Stimulated activated CD4-positive, alpha-beta T cell treated with anti-CD3 and anti-CD28 coated beads, Interleukin-4, amount 100 ng/mL, for 1 hour (primary cell): ENCODE measurements around the gene CAPNS1.
"Not testable (repeated sequence)": the region's sequence is repeated elsewhere in the genome, so short reads cannot be mapped to it uniquely, and the experiment has no call there.

Experiments used
- DNase-seq: peaks from one replicate; pipeline ENCODE4 v3.0.0-alpha.2; 2020

CAPNS1 gene

DNA sequence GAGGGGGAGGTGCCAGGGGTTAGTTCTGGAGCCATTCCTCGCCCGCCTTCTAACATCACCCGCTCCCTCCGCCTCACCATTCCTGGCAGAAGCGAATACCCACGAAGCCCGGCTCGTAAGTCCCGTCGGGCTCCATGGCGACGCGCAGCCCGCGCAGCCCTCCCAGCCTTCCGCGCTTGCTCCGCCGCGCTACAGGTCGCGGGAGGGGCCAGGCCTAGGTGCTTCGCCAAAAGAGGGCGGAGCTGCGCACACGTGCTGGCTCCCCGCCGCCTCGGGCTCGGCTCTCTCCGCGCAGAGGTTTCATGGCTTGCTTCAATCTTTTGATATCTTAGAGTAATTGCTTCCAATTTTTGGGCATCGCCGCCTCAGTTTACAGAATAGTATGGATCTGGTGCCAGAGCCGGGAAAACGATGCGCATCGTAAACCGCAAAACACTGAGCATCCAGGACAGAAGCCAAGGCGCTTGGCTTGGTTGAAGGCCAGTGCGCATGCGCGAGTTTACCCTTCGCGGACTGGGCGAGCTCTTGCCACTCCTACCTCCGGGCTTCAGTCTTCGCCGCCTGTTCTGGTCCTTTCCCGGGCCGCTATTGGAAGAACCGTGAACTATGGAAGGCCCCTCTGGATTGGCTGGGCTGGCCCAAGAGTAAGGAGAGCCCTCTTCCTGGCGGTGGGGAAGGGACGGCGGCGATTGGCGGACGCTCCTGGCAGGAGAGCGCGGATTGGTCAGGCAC is 25.0 kb upstream of the CAPNS1 start, which contains the start of gene POLR2I:
TSS of gene POLR2I (minus strand) at position 155 of the 732 bp plus-strand sequence. CDS start at position 136, 19 bp downstream.
- DNase-seq = peak; percentile 98

DNA sequence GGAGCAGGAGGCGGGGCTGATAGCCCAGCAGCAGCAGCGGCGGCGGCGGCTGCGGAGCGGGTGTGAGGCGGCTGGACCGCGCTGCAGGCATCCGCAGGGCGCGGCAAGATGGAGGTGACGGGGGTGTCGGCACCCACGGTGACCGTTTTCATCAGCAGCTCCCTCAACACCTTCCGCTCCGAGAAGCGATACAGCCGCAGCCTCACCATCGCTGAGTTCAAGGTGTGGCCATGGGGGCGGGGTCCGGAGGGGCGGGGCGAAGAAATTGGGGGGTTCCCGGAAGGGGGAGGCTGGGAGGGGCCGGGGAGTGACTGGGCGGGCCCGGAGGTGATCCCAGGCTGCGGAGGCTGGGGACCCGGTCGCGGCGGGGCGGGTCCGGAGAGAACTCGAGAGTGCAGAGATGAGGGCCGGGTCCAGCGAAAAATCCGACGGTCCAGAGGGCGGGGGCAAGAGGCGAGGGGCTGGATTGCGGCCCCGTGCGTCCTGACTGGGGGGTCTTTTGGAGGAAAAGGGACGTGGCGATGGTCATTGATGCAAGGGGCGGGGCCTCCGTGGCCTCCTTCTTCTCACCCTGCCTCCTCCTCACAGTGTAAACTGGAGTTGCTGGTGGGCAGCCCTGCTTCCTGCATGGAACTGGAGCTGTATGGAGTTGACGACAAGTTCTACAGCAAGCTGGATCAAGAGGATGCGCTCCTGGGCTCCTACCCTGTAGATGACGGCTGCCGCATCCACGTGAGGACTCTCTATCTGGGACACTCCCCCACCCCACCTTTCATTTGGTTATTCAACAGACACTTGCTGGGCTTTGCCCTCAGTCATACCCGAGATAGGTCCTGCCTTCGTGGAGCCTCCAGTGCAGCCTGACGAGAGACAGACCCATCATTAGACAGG is 24.2 kb upstream of the CAPNS1 start, which contains the start of gene TBCB:
TSS of gene TBCB (plus strand) at position 16 of the 891 bp plus-strand sequence. CDS start at position 109, 93 bp downstream.
- DNase-seq = peak; percentile 91

DNA sequence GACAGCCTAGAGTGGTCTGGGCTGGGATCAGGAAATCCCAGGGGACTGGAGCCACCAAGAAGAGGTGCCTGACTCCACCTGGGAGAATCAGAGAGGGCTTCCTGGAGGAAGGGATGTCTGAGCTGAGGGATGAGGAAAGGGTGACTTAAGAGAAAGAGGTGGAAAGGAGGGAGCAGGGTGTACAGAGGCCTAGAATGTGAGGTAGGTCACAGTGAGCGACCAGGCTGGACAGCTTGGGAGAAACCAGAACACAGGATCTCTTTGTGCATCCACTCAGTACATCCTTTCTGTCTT is 23.6 kb upstream of the CAPNS1 start:
- DNase-seq = no peak

DNA sequence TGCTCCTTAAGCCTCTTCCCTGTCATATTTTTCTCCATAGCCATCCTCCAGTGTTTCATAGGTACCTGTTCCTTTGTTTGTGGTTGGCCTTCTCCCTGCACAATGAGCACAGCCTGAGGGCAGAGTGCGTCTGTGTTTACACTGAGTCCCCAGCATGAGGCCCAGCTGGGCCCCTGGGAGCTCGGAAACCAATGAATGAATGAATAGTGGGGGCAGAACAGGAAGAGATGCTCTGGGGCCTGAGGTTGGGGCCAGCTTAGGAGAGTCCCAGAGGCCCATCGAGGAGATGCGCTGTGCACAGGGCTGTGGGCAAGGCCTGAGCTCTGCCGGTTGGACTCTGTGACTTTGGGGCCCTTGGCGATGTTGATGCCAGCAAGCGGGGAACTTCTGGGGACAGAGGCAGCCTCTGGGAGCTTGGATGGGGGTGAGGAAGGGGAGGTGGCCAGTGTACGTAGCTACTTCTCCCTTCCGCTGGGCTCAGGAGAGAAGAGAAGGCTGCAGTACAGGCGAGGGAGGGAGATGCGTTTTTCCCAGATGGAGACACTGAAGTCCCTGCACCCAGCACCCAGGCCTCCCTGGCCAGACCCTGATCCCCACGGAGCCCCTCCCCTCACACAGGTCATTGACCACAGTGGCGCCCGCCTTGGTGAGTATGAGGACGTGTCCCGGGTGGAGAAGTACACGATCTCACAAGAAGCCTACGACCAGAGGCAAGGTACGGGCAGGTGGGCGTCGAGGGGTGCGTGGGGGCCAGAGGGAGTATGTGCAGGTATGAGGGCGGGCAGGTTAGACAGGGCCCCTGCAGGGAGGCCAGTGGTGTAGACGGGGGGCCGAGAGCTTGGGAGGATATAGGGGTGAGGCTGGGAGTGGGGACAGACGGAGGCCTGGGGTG is 19.5 kb upstream of the CAPNS1 start:
- no peak for DNase-seq

DNA sequence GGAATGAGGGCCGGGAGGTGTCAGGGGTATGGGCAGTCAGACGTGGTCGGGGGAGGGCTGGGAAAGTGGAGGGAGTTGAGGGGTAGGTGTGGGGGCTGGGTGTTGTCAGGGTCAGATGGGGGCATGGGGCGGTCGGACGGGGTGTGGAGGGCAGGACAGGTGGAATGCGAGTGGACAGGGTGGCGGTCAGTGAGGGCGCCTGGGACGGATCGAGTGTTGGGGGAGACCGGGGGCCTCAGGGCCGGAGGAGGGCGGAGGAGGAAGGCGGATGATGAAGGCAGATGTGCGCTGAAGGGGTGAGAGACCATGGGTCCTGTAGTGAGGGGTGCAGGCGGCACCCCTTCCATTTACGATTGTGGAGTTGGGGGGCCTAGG is 18.9 kb upstream of the CAPNS1 start:
- no peak for DNase-seq

DNA sequence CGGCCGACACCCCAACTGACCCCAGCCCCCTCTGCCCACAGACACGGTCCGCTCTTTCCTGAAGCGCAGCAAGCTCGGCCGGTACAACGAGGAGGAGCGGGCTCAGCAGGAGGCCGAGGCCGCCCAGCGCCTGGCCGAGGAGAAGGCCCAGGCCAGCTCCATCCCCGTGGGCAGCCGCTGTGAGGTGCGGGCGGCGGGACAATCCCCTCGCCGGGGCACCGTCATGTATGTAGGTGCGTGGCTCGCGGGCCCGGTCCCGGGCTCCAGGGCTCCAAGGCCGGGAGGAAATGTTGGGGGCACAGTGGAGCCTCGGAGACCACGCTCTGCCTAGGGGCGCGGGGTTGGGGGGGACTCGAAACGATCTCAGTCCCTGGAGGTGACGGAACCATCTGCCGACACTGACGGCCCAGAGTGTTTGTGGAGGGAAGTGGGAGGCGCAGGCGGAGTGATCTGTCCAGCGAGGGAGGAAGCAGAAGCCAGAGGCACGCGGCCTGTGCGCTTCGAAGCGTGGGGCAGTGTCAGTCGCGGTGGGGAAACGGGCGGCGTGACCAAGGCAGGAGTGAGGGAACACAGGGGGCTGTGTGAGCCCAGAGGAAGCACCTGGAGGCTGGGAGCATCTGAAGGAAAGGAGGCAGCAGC is 18.3 kb upstream of the CAPNS1 start:
- no peak for DNase-seq

DNA sequence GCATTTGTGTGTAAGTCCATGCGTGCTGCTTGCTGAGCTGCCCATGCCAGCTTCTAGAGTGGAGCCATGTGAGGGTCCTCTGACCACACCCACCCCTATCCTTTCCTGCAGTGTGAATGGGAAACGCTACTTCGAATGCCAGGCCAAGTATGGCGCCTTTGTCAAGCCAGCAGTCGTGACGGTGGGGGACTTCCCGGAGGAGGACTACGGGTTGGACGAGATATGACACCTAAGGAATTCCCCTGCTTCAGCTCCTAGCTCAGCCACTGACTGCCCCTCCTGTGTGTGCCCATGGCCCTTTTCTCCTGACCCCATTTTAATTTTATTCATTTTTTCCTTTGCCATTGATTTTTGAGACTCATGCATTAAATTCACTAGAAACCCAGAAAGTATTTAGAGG is 14.3 kb upstream of the CAPNS1 start:
- no peak for DNase-seq

DNA sequence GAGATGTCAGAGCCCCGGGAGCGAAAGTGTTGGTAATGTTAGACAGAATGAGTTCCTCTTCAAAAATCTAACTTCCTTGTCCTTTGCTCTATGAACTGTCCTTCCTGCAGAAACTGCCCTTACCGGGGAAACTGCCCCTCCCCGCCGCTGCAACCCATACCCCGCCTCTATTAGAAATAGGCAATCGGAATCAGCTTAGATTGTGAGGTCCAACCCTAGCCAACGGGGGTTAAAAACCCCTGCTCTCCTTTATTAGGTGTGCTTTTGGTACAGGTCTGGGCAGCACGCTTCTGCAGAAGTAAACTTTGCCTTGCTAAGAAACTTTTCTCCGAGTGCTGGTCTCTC is 11.5 kb upstream of the CAPNS1 start:
- no peak for DNase-seq

DNA sequence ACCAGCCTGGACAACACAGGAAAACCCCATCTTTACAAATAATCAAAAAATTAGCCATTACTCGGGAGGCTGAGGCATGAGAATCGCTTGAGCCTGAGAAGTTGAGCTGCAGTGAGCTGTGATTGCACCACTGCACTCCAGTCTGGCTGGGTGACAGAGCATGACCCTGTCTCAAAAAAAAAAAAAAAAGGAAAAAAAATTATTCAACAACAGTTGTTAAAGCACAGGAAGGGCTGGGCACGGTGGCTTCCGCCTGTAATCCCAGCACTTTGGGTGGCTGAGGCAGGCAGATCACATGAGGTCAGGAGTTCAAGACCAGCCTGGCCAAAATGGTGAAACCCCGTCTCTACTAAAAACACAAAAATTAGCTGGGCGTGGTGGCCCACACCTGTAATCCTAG is 8.6 kb upstream of the CAPNS1 start:
- not testable (repeated sequence) for DNase-seq

DNA sequence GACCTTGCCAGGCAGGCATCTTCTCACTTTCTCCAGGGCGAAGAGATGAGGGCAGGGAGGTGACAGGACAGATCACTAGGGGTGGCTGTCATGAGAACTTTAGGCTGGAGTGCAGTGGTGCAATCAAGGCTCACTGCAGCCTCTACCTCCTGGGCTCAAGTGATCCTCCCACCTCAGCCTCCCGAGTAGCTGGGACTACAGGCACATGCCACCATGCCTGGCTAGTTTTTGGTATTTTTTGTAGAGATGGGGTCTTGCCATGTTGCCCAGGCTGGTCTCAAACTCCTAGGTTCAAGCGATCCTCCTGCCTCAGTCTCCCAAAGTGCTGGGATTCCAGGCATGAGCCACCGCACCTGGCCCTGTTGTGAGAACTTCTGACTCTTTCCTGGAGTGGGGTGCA is 5.0 kb upstream of the CAPNS1 start:
- not testable (repeated sequence) for DNase-seq

DNA sequence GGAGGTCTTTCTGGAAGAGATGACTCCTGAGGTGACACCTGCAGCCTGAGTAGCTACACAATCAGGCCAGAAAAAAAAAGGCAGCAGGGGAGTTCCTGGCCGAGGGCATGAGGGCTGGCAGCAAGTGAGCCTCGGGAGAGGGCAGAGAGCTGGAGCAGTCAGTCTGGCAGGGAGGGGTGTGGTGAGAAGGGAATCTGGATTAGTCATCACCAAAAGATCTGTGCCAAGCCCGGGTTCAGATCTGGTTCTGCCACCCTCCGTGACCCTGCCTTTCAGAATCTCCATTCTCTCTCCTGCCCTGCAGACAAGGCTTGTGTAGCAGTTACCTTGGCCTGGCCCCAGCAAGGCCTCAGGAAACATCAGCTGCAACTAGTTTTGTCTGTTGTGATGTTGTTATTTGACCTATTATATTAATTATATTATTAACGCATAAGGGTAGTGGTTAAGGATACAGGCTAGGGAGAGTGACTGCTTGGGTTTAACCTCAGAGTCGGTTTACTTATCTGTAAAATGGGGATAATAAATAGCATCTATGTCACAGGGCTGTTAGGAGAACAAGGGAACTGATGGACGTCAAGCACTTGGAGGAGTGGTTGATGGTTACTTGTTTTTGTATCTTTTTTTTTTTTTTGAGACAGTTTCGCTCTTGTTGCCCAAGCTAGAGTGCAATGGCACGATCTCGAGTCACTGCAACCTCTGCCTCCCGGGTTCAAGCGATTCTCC is 2.7 kb upstream of the CAPNS1 start:
- DNase-seq = no peak

DNA sequence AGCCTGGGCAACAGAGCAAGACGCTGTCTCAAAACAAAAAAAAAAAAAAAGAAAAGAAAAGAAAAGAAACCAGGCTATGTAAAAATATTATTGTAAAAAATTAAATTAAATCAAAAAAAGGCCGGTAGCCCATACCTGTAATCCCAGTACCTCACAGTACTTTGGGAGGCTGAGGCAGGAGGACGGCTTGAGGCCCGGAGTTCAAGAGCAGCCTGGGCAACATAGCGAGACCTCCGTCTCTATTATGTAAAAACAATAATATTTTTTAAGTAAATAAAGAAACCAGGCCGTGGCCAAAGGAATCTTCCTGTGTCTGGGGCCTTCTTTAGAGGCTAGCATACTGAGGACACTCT is 770 bp upstream of the CAPNS1 start:
- DNase-seq = no peak

DNA sequence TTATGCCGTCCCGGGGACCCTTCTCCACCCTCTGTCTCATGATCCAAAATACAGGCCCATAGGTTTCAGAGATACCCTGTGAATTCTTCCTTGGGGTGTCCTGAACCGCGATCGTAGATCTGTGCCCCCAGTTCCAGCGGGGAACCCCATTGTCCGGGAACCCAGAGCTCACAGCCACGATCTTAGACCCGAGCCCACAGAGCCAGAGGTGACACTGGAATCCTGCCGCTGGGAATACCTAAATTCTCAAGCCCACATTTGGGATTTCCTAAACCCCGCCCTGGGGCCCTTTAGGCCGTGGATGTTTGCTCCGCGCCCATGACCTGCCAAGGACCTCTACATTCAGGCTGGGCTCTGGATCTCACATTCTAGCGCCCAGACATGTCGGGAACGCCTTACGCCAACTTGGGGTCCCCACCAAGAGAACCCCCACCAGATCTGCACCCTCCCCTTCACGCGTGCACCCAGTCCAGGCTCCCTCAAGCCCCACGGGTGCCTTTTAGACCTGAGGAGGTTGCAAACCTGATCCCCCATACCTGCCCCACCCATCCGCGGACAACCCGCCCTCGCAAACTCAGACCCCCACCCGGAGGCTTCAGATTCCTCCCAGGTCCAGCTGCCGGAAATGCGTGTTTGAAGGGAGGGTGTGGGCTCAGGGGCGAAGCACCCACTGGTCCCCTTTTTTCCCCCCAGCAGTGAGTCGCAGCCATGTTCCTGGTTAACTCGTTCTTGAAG is 605 bp downstream of the CAPNS1 start:
- peak; percentile 48 for DNase-seq

DNA sequence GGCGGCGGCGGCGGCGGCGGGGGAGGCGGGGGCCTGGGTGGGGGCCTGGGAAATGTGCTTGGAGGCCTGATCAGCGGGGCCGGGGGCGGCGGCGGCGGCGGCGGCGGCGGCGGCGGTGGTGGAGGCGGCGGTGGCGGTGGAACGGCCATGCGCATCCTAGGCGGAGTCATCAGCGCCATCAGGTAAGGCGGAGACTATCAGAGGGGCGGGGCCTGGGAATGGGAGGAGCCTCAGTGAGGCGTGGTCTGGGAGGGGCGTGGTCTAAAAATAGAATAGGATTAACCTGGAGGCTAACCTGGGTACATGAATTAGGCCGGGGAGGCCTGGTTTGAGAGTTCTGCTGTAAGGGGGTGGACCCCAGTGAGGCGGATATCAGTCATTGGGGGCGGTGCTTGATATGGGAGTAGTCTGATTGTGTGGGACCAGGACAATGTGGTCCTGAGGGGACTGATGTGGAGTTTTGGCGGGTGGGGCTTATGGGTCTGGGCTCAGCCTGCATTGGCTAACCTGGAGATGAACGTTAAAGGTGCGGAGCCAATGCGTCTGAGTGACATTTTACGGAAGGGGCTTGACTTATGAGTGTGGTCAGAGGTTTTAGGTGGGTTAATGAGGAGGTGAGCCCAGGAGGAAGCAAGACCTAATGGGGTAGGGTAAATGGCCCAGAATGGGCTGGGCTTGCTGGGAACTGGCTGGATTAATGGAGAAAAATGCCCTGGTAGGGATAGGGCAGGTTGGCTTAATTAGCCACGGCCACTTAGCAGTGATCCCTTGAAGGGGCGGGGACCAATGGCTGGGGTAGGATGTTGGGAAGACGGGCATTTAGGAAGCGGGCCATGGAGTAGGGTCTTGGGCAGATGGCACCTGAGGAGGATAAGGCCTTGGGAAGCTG is 1.4 kb downstream of the CAPNS1 start:
- DNase-seq = peak; percentile 88

DNA sequence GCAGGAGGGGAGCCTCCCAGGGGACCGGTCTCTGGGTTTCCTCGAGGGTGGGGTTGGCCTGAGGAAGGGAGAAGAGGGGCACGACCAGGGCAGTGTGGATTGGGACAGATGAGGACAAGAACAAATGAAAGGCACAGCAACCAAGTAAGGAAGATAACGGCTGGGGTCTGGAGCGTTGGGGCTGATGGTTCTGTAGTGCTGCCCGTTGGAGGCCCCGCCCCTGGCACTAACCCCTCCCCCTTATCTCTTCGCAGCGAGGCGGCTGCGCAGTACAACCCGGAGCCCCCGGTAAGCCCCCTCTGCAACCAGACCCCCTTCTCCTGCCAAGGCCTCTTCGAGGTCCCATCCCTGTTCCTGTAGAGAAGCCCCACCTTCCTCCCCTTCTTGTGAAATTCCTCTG is 2.2 kb downstream of the CAPNS1 start:
- DNase-seq = no peak

DNA sequence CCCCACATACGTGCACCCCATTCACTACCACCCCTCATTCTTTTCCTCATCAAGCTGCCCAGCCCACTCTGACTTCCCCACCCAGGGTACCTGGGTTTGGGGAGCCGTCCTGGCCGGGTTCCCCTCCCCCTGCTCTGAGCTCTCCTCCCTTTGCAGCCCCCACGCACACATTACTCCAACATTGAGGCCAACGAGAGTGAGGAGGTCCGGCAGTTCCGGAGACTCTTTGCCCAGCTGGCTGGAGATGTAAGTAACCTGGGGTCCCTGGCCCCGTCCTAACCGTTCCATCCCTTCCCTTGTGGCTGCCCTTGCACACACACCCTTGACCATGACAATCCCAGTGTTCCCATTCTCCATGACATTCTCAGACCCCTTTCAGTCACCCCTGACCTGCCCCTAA is 2.6 kb downstream of the CAPNS1 start:
- no peak for DNase-seq

DNA sequence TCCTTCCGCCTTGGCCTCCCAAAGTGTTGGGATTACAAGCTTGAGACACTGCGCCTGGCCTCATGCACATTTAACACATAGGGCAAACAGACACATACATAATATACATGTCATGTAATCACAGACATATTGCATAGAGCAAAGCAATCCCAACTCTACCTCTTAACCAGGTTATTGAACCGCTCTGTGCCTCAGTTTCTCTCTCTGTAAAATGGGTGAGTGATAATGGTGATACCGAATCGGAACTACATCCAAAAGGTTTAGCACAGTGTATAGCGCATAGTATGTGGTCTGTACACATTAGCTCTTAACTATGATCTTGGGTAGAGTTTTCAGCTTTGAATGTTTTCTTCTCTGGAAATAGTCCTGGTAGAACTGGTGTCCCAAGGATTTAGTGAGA is 4.8 kb downstream of the CAPNS1 start:
- DNase-seq = no peak

DNA sequence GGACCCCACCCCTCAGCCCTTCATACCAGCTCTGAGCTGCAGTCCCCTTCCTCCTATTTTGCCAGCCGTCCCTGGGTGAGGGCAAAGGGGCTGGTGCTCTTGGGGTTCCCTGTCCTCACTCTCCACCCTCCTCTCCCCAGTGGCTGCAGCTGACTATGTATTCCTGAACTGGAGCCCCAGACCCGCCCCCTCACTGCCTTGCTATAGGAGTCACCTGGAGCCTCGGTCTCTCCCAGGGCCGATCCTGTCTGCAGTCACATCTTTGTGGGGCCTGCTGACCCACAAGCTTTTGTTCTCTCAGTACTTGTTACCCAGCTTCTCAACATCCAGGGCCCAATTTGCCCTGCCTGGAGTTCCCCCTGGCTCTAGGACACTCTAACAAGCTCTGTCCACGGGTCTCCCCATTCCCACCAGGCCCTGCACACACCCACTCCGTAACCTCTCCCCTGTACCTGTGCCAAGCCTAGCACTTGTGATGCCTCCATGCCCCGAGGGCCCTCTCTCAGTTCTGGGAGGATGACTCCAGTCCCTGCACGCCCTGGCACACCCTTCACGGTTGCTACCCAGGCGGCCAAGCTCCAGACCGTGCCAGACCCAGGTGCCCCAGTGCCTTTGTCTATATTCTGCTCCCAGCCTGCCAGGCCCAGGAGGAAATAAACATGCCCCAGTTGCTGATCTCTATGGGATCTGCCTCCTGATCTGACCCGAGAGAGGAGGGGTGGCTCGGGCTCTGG is 10.0 kb downstream of the CAPNS1 start:
- DNase-seq = no peak

DNA sequence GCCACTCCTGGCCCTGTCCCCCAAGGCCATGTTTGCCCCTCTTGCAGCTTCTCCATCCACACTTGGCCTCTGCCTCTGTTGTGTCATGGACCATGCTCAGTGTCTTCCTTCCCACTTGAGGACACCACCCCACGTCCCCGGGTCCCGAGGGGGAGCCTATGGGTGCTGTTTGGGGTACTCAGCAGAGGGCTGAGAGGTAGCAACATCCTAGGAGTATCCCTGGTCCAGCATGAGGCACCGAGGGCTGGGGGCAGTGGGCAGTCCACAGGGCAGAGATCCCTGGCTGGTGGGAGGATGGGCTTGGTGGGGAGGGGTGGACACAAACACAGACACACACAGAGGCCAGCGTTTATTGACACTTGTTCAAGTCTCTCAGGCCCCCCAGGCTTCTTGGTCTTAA is 10.7 kb downstream of the CAPNS1 start:
- no peak for DNase-seq
